Smooth muscle cell (in vitro differentiated cells): ENCODE data around the gene ABCG4. TPM values are rescaled to one million over a fixed set of nuclear protein-coding genes. Genes with fewer than 3 reads are reported as not detected.
"Not testable (repeated sequence)": the region's sequence is repeated elsewhere in the genome, so short reads cannot be mapped to it uniquely, and the experiment has no call there.

Source experiments
- DNase-seq: peaks from one replicate; lab custom pipeline; 2025; ENCODE audit not compliant: unreplicated experiment; lab: John Stamatoyannopoulos, UW
- H2AFZ ChIP-seq: fragments of 200-600 bp; sonication (generic); 2 replicates; pipeline ENCODE4 v1.6.0; 2016; ENCODE audit warnings: antibody characterized with exemption, low read depth, mild to moderate bottlenecking
- H3F3A ChIP-seq: fragments of 200-600 bp; sonication (generic); 2 replicates; pipeline ENCODE4 v1.6.0; 2017; ENCODE audit warnings: antibody characterized with exemption, low read depth
- H3K27ac ChIP-seq: fragments of 200-600 bp; sonication (generic); 2 replicates; pipeline ENCODE4 v1.5.1; 2016; ENCODE audit warnings: low read depth, mild to moderate bottlenecking
- H3K27me3 ChIP-seq: fragments of 200-600 bp; sonication (generic); 2 replicates; pipeline ENCODE4 v1.6.1; 2016; ENCODE audit warnings: low read depth, mild to moderate bottlenecking
- H3K36me3 ChIP-seq: fragments of 200-600 bp; sonication (generic); 2 replicates; pipeline ENCODE4 v1.5.1; 2016; ENCODE audit warnings: low read depth
- H3K4me1 ChIP-seq: fragments of 200-600 bp; sonication (generic); 2 replicates; pipeline ENCODE4 v1.5.1; 2016; ENCODE audit warnings: low read depth
- H3K4me2 ChIP-seq: fragments of 200-600 bp; sonication (generic); 2 replicates; pipeline ENCODE4 v1.6.0; 2016; ENCODE audit warnings: mild to moderate bottlenecking
- H3K4me3 ChIP-seq: fragments of 200-600 bp; sonication (generic); 2 replicates; pipeline ENCODE4 v1.5.1; 2016; ENCODE audit warnings: mild to moderate bottlenecking
- H3K79me2 ChIP-seq: fragments of 200-600 bp; sonication (generic); 2 replicates; pipeline ENCODE4 v1.6.0; 2016; ENCODE audit warnings: low read depth, mild to moderate bottlenecking
- H3K9ac ChIP-seq: fragments of 200-600 bp; sonication (generic); 2 replicates; pipeline ENCODE4 v1.6.0; 2016; ENCODE audit warnings: low read depth
- H3K9me3 ChIP-seq: fragments of 200-600 bp; sonication (generic); replicated peaks from 2 replicates; pipeline ENCODE4 v1.5.1; 2016; ENCODE audit warnings: low read depth
- H4K20me1 ChIP-seq: fragments of 200-600 bp; sonication (generic); 2 replicates; pipeline ENCODE4 v1.6.0; 2016; ENCODE audit warnings: low read depth
- WGBS: methylation state at CpG from one replicate; pipeline ENCODE4 v1.1.7; 2016; ENCODE audit warnings: low lambda C conversion rate; 5-methylcytosine and 5-hydroxymethylcytosine counted together
- polyA plus RNA-seq: library from polyadenylated mRNA; unstranded; fragments of >200 nt; fragmentation: Nextera tagmentation; extraction: Ambion mirVana; gene quantifications from 2 replicates; pipeline ENCODE4 v1.2.1, GENCODE V29; 2016
- total RNA-seq: library from RNA; depleted of rRNA; stranded (reverse); fragments of >200 nt; gene quantifications from 2 replicates; pipeline ENCODE4 v1.2.3, GENCODE V29; 2014
- TF ChIP-seq, protein P1 (sequence below): fragments of 200-600 bp; sonication (generic); IDR thresholded peaks from 2 replicates; pipeline ENCODE4 v1.5.1; 2017; ENCODE audit warnings: borderline replicate concordance, mild to moderate bottlenecking, antibody characterized with exemption; ENCODE audit not compliant: insufficient read depth, poor library complexity, severe bottlenecking

ABCG4 gene
- total and polyA plus RNA-seq, 2 experiments from 2014 or later, result 0.85 to 2.1 TPM

- no peak for DNase-seq
- H3K9me3 ChIP-seq, result no peaks in the 10 kb centered on the region
- 92% methylated on average over 8 of the region's 8 CpGs for WGBS
- H2AFZ ChIP-seq, result no peak overlapping the region
- H4K20me1 ChIP-seq, result no peaks in the 10 kb centered on the region
- H3K27ac ChIP-seq, result no peak overlapping the region
- H3K4me3 ChIP-seq, result no peak overlapping the region
- no peaks in the 10 kb centered on the region for H3K79me2 ChIP-seq
- H3K4me2 ChIP-seq, result no peak overlapping the region
- no peaks in the 10 kb centered on the region for H3K4me1 ChIP-seq
- no peaks in the 10 kb centered on the region for H3F3A ChIP-seq
- no peak overlapping the region for H3K9ac ChIP-seq
- TF ChIP-seq, protein P1, sequence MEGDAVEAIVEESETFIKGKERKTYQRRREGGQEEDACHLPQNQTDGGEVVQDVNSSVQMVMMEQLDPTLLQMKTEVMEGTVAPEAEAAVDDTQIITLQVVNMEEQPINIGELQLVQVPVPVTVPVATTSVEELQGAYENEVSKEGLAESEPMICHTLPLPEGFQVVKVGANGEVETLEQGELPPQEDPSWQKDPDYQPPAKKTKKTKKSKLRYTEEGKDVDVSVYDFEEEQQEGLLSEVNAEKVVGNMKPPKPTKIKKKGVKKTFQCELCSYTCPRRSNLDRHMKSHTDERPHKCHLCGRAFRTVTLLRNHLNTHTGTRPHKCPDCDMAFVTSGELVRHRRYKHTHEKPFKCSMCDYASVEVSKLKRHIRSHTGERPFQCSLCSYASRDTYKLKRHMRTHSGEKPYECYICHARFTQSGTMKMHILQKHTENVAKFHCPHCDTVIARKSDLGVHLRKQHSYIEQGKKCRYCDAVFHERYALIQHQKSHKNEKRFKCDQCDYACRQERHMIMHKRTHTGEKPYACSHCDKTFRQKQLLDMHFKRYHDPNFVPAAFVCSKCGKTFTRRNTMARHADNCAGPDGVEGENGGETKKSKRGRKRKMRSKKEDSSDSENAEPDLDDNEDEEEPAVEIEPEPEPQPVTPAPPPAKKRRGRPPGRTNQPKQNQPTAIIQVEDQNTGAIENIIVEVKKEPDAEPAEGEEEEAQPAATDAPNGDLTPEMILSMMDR, result no peak
- H3K27me3 ChIP-seq, result no peaks in the 10 kb centered on the region
- no peaks in the 10 kb centered on the region for H3K36me3 ChIP-seq
Observed at GRCh38 chr11:119161871-119162270, 13.0 kb downstream of the ABCG4 start.

- no peak overlapping the region for H3K9ac ChIP-seq
- H3K4me1 ChIP-seq, result no peaks in the 10 kb centered on the region
- peak overlapping the region; percentile 52 for H3K27ac ChIP-seq
- H3K36me3 ChIP-seq, result no peaks in the 10 kb centered on the region
- no peak overlapping the region for H3K4me3 ChIP-seq
- no peak overlapping the region for H2AFZ ChIP-seq
- TF ChIP-seq, protein P1, result no peak
- no peaks in the 10 kb centered on the region for H3K9me3 ChIP-seq
- no peaks in the 10 kb centered on the region for H4K20me1 ChIP-seq
- no peaks in the 10 kb centered on the region for H3F3A ChIP-seq
- H3K27me3 ChIP-seq, result no peaks in the 10 kb centered on the region
- H3K4me2 ChIP-seq, result no peak overlapping the region
- WGBS, result 49% methylated on average over 8 of the region's 8 CpGs
- DNase-seq, result no peak
- H3K79me2 ChIP-seq, result no peaks in the 10 kb centered on the region
Observed at GRCh38 chr11:119166368-119167076, 17.7 kb downstream of the ABCG4 start.

- not testable (repeated sequence) for H3K9me3 ChIP-seq, H3K4me2 ChIP-seq, DNase-seq, H2AFZ ChIP-seq, H3F3A ChIP-seq, H3K36me3 ChIP-seq, H3K9ac ChIP-seq, H3K79me2 ChIP-seq, H3K4me1 ChIP-seq, H3K27me3 ChIP-seq, H3K4me3 ChIP-seq, H4K20me1 ChIP-seq
- H3K27ac ChIP-seq, result peak overlapping the region; percentile 52
- 81% methylated on average over 9 of the region's 10 CpGs for WGBS
Observed at GRCh38 chr11:119167077-119167458, 18.2 kb downstream of the ABCG4 start.

DNA sequence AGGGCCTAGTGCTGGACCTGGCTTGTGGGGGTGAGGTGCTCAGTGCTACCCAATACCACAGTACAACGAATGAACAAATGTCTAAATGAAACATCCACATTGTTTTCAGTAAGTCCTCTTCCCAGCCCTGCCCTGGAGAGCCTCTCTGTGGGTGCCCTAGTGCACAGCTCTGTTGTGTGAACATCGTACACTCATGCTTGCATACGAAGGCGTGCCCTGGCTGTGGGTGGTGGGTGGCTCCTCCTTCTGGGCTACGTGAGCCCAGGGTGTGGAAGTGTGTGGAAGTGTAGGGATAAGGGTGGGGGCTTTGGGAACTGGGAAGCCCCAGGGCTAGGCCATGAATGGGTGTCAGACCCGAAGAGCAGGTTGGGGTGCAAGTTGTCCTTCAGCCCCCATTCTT is 19.1 kb downstream of the ABCG4 start:
- H3K27ac ChIP-seq, result peak overlapping the region; percentile 52
- H3K4me3 ChIP-seq, result no peak overlapping the region
- no peaks in the 10 kb centered on the region for H3K27me3 ChIP-seq
- TF ChIP-seq, protein P1, result no peak
- no peak for DNase-seq
- no peaks in the 10 kb centered on the region for H3K36me3 ChIP-seq
- H2AFZ ChIP-seq, result no peak overlapping the region
- H3K9ac ChIP-seq, result no peak overlapping the region
- H4K20me1 ChIP-seq, result no peaks in the 10 kb centered on the region
- H3K79me2 ChIP-seq, result no peaks in the 10 kb centered on the region
- peak overlapping the region; percentile 76 for H3K4me2 ChIP-seq
- no peaks in the 10 kb centered on the region for H3K4me1 ChIP-seq
- 74% methylated on average over 6 of the region's 6 CpGs for WGBS
- H3F3A ChIP-seq, result no peaks in the 10 kb centered on the region
- no peaks in the 10 kb centered on the region for H3K9me3 ChIP-seq
